Stimulated activated CD4-positive, alpha-beta T cell treated with anti-CD3 and anti-CD28 coated beads, Interleukin-15, amount 100 ng/mL, for 48 hours (primary cell): ENCODE data around the gene CACNA1D.

Experiments used
- DNase-seq, 2 donors: peaks; one replicate each; pipeline ENCODE4 v3.0.0-alpha.2; 2020; ENCODE audit warnings: low read depth in 2 of 2

The CACNA1D gene

GRCh38 chr3:53822331-53822741 is 327.9 kb downstream of the CACNA1D start:
- DNase-seq, result no peak

- no peak for DNase-seq
Observed at GRCh38 chr3:53823026-53823955, 328.9 kb downstream of the CACNA1D start.

GRCh38 chr3:53823956-53824657 is 329.7 kb downstream of the CACNA1D start:
- no peak for DNase-seq

- no peak for DNase-seq
Observed at GRCh38 chr3:53824795-53825194, 330.4 kb downstream of the CACNA1D start.

DNA sequence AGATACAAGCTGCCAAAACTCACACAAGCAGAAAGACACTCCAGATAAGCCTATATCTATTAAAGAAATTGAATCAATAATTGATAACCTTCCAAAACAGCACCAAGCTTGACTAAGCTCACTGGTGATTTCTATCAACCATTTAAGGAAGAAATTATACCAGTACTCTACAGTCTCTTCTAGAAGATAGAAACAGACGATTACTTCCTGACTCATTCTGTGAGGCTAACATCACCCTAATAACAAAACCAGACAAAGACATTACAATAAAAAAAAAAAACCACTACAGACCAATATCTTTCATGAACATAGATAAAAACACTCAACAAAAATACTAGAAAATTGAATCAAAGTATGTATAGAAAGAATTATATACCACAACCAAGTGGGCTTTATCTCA is 331.6 kb downstream of the CACNA1D start:
- no peak for DNase-seq

GRCh38 chr3:53828581-53828980 is 334.2 kb downstream of the CACNA1D start:
- DNase-seq, result no peak

- no peak for DNase-seq
Observed at GRCh38 chr3:53829605-53830004, 335.2 kb downstream of the CACNA1D start.

DNA sequence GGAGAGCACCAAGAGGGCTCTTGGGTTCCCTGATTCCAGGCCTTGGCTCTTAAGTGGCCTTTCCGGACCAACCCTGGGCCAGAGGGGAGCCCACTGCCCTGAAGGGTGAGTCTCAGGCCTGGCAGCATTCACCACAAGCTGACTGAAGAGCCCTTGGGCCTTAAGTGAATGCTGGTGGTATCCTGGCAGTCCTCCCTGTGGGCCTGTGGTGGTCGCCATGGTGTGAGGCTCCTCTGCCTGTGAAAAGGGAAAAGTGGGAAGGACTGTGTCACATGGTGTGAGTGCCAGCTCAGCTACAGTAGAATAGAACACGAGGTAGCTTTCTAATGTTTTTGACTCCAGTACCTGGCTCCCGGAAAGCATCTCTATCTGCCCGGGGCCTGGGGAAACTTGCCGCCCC is 336.5 kb downstream of the CACNA1D start:
- DNase-seq, result no peak

GRCh38 chr3:53833053-53833645 is 338.7 kb downstream of the CACNA1D start:
- DNase-seq, result no peak

GRCh38 chr3:53833700-53834099 is 339.3 kb downstream of the CACNA1D start:
- no peak for DNase-seq

- DNase-seq, result no peak
Observed at GRCh38 chr3:53834429-53835095, 340.2 kb downstream of the CACNA1D start.

DNA sequence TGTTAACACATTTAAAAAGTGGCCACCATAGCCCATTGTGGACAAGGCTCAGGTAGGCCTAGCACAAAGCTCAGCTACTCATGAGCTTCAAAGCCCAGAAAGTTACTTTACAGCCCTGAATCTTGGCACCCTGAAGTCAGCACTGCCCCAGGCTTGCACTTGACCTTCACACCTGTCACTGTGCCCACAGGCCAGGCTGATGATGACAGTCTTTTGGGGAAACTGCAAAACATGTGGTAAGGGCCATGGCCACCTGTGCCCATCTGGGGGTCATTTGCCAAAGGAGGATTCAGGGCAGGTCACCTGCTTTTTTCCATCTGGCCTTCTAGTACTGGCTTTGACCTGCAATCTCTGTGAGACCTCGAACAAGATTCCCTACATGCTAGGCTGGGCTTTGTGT is 340.8 kb downstream of the CACNA1D start:
- no peak for DNase-seq

DNA sequence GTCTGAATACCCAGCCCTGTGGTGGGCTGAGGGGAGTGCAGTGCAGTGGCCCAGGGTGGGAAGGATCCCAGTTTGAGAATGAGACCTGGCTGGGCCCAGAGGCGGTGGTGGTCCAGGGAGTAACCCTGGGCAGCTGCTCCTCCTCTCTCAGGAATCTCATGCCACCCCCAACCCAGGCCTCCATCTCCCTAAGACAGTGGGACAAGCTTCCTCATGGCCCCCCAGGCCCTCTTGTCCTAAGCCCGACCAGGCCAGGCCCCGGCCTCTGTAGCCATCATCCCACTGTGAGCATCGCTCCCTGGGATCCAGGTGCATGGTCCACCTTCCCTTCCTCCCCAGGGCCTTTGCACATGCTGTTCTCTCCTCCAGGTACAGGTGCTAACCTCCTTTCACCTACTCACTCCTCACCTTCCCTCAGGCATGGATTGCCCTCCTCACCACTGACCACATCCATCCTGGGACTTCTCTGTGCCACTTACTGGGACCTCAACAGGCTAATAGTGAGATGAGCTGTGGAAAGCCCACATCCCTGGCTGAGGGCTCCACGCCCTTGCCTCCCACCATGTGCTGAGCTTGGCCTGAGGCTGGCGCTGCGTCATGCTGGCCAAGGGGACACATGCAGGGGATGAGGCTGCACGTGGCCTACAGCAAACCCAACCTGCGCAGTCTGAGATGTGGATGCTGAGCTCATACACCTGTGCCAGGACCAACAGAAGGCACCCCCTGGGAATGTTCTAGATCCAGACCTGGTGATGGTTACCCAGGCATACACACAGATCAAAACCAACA is 341.9 kb downstream of the CACNA1D start:
- DNase-seq, result no peak

DNA sequence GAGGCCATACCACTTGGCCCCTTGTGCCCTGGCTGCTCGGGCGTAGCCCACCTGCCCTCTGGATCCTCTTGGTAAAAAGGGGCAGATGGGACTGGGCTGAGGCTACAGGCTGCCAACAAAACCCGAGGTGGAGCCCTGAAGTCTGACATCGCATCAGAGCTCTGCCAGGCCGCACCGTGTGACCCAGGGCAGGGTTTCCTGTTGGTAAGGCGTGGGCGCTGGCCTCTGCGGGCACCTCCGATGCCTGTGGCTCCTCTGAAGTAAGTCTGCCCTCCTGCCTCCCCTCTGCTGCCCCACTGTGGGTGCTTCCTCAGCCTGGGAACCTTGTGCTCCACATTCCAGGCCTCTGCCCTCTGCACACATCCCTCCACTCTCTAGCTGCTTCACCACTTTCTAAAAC is 342.9 kb downstream of the CACNA1D start:
- no peak for DNase-seq

DNA sequence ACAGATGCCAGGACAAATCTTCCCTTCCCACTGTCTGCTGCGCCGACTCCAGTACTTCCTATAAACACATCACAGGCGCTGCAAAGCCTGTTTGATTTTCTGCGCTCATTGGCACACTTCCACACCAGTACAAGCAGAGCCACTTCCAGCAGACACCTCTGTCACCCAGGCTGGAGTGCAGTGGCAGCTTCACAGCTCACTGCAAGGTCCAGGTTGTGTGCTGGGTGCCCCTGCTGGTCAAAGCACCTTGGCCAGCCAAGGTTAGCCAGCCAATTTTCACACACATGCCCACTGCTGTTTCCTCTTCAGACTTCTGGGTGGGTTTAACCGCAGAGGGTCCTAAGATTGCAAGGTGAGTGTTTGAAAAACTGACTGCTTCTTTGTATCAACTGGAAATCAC is 346.9 kb downstream of the CACNA1D start:
- no peak for DNase-seq

GRCh38 chr3:53842436-53843194 is 348.2 kb downstream of the CACNA1D start:
- DNase-seq, result no peak

- DNase-seq, result no peak
Observed at GRCh38 chr3:53843195-53844177, 349.1 kb downstream of the CACNA1D start.

DNA sequence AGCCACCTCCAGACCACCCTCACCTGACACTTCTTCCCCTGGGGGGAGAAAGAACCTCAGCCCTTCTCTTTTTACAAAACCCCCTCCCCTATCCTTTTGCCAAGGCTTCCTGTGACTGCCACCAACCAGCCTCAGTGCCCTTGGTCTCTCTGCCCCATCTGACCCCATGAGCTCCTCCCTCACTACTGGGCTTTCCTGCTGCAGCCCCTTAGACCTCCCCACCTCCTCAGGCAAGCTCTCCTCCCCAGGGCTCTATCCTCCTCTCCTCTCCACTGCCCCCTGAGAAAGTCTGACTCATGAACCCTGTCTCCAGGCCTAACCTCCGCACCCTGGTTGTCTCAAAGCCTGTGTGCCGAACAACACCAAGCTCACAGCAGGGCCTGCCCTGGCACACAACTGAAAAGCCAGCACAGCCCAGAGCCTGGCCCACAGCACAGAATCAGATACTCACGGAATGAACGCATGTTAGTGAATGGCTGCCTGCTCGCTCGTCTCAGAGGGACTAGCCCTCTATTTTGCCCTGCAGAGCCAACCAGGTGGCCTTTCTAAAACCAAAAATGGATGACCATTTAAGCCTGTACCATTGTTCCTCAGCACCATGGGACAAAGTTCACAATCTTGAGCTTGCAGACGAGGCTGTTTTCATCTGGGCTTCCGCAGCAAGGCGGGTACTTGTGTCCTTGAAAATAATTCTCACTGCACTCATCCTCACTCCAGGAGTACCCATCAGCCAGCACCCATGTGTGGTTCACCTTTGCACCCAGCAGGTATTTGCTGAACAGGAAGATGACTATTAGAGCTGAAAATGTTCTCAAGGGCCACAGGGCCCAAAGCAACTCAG is 350.1 kb downstream of the CACNA1D start:
- DNase-seq, result no peak
